IPS-18c (cell line): ENCODE results near the gene MFF.
"Not testable (repeated sequence)": the region's sequence is repeated elsewhere in the genome, so short reads cannot be mapped to it uniquely, and the experiment has no call there.

ENCODE experiments used
- H3K4me3 ChIP-seq: 2 replicates; pipeline ENCODE4 v1.7.0; 2013; ENCODE audit warnings: low read depth, mild to moderate bottlenecking, low read length, moderate library complexity; ENCODE audit not compliant: insufficient read depth
- H3K9me3 ChIP-seq: one replicate; pipeline ENCODE4 v1.6.1; 2013; ENCODE audit warnings: mild to moderate bottlenecking, low read length, moderate library complexity; ENCODE audit not compliant: control insufficient read depth, insufficient read depth

The MFF gene

GRCh38 chr2:227322530-227323205 is 2.4 kb upstream of the MFF start:
- Histone ChIP-seq H3K9me3 (no peaks in the 10 kb centered on the region), H3K4me3 (no peak overlapping the region)

GRCh38 chr2:227323818-227324217 is 1.2 kb upstream of the MFF start:
- H3K9me3 ChIP-seq: no peaks in the 10 kb centered on the region
- no peak overlapping the region; the same call in 1 of the 2 replicates for H3K4me3 ChIP-seq

- H3K9me3 ChIP-seq: no peaks in the 10 kb centered on the region
These were observed 433 bp upstream of the MFF start for GRCh38 chr2:227324642-227324994.

GRCh38 chr2:227325839-227326195 is 766 bp downstream of the MFF start:
- no peaks in the 10 kb centered on the region for H3K9me3 ChIP-seq
- H3K4me3 ChIP-seq: peak overlapping the region; percentile 86

More at GRCh38 chr2:227324642-227324994, 433 bp upstream of the MFF start:
- H3K4me3 ChIP-seq: peak overlapping the region; percentile 86

GRCh38 chr2:227326783-227327182 is 1.7 kb downstream of the MFF start:
- H3K9me3 ChIP-seq: no peaks in the 10 kb centered on the region

GRCh38 chr2:227335713-227336112 is 10.7 kb downstream of the MFF start:
- no peaks in the 10 kb centered on the region for H3K9me3 ChIP-seq
- no peak overlapping the region for H3K4me3 ChIP-seq

More at GRCh38 chr2:227326783-227327182, 1.7 kb downstream of the MFF start:
- H3K4me3 ChIP-seq: peak overlapping the region; percentile 86; the same call in 1 of the 2 replicates

- no peaks in the 10 kb centered on the region for H3K9me3 ChIP-seq
- no peak overlapping the region for H3K4me3 ChIP-seq
These were observed 12.4 kb downstream of the MFF start for GRCh38 chr2:227337442-227337841.

- no peak overlapping the region for H3K4me3 ChIP-seq
- H3K9me3 ChIP-seq: no peaks in the 10 kb centered on the region
These were observed 14.1 kb downstream of the MFF start for GRCh38 chr2:227339098-227339599.

- Histone ChIP-seq H3K4me3 (no peak overlapping the region), H3K9me3 (no peaks in the 10 kb centered on the region)
These were observed 15.1 kb downstream of the MFF start for GRCh38 chr2:227340106-227340505.

GRCh38 chr2:227341553-227341952 is 16.5 kb downstream of the MFF start:
- no peak overlapping the region for H3K4me3 ChIP-seq
- no peaks in the 10 kb centered on the region for H3K9me3 ChIP-seq

- Histone ChIP-seq H3K9me3 (no peaks in the 10 kb centered on the region), H3K4me3 (no peak overlapping the region)
These were observed 19.2 kb downstream of the MFF start for GRCh38 chr2:227344231-227344630.

- H3K9me3 ChIP-seq: no peaks in the 10 kb centered on the region
These were observed 22.1 kb downstream of the MFF start for GRCh38 chr2:227347117-227347516.

GRCh38 chr2:227348324-227348723 is 23.3 kb downstream of the MFF start:
- H3K9me3 ChIP-seq: no peaks in the 10 kb centered on the region
- H3K4me3 ChIP-seq: no peak overlapping the region

More at GRCh38 chr2:227347117-227347516, 22.1 kb downstream of the MFF start:
- no peak overlapping the region for H3K4me3 ChIP-seq

- H3K9me3 ChIP-seq: no peaks in the 10 kb centered on the region
- H3K4me3 ChIP-seq: no peak overlapping the region
These were observed 25.1 kb downstream of the MFF start for GRCh38 chr2:227349989-227350612.

- no peaks in the 10 kb centered on the region for H3K9me3 ChIP-seq
- H3K4me3 ChIP-seq: no peak overlapping the region
These were observed 26.6 kb downstream of the MFF start for GRCh38 chr2:227351639-227352038.

- Histone ChIP-seq H3K4me3 (no peak overlapping the region), H3K9me3 (no peaks in the 10 kb centered on the region)
These were observed 35.3 kb downstream of the MFF start for GRCh38 chr2:227360351-227360750.

GRCh38 chr2:227363756-227364155 is 38.7 kb downstream of the MFF start:
- Histone ChIP-seq H3K4me3 (no peak overlapping the region), H3K9me3 (no peaks in the 10 kb centered on the region)

- H3K4me3 ChIP-seq, H3K9me3 ChIP-seq: not testable (repeated sequence)
These were observed 39.7 kb downstream of the MFF start for GRCh38 chr2:227364585-227365263.
